Subcutaneous adipose tissue (tissue), 4 donors: ENCODE data around the gene AGAP1. TPM values are rescaled to one million over a fixed set of nuclear protein-coding genes. Genes with fewer than 3 reads are reported as not detected.

Experiments used
- CTCF ChIP-seq: fragments of 450-650 bp; IDR thresholded peaks from one replicate; pipeline ENCODE4 v1.5.1; 2016; ENCODE audit warnings: low read depth, mild to moderate bottlenecking, control low read depth, antibody characterized with exemption, moderate library complexity
- total RNA-seq, 4 donors: library from RNA; depleted of rRNA; stranded (reverse); fragments of >200 nt; gene quantifications; one replicate each; pipeline ENCODE4 v1.1.0, GENCODE V29; 2016

The AGAP1 gene
- total RNA-seq, 4 donors from 2014 or later = 13.6 to 26.3 (median 23.6) TPM

- TF ChIP-seq CTCF = no peak
These were observed 235.1 kb downstream of the AGAP1 start for GRCh38 chr2:235728800-235729556.

- no peak for TF ChIP-seq CTCF
These were observed 235.7 kb downstream of the AGAP1 start for GRCh38 chr2:235729557-235729947.

- no peak for TF ChIP-seq CTCF
These were observed 236.3 kb downstream of the AGAP1 start for GRCh38 chr2:235730115-235730514.

GRCh38 chr2:235733761-235734160, 239.9 kb downstream of the AGAP1 start:
- TF ChIP-seq CTCF = no peak

- no peak for TF ChIP-seq CTCF
These were observed 240.3 kb downstream of the AGAP1 start for GRCh38 chr2:235734168-235734567.

- no peak for TF ChIP-seq CTCF
These were observed 240.9 kb downstream of the AGAP1 start for GRCh38 chr2:235734688-235735231.

GRCh38 chr2:235737396-235737795, 243.6 kb downstream of the AGAP1 start:
- no peak for TF ChIP-seq CTCF
